Activated naive CD4-positive, alpha-beta T cell treated with anti-CD3 and anti-CD28 coated beads, Interleukin-2, amount 50 U/mL, for 24 hours (primary cell): ENCODE results near the gene SULT4A1.
"Not testable (repeated sequence)": the region's sequence is repeated elsewhere in the genome, so short reads cannot be mapped to it uniquely, and the experiment has no call there.

Source experiments
- H3K27ac Mint-ChIP-seq: one replicate; pipeline ENCODE4 v1.8.0; 2021; ENCODE audit warnings: mild to moderate bottlenecking, mixed read lengths
- H3K27me3 Mint-ChIP-seq: one replicate; pipeline ENCODE4 v1.8.0; 2021; ENCODE audit warnings: mixed read lengths
- H3K36me3 Mint-ChIP-seq: one replicate; pipeline ENCODE4 v1.8.0; 2021; ENCODE audit warnings: mixed read lengths
- H3K4me1 Mint-ChIP-seq: one replicate; pipeline ENCODE4 v1.8.0; 2021; ENCODE audit warnings: mixed read lengths
- H3K4me3 Mint-ChIP-seq: one replicate; pipeline ENCODE4 v1.8.0; 2021; ENCODE audit warnings: mild to moderate bottlenecking, mixed read lengths
- H3K9me3 Mint-ChIP-seq: one replicate; pipeline ENCODE4 v1.8.0; 2021; ENCODE audit warnings: mixed read lengths

The SULT4A1 gene

DNA sequence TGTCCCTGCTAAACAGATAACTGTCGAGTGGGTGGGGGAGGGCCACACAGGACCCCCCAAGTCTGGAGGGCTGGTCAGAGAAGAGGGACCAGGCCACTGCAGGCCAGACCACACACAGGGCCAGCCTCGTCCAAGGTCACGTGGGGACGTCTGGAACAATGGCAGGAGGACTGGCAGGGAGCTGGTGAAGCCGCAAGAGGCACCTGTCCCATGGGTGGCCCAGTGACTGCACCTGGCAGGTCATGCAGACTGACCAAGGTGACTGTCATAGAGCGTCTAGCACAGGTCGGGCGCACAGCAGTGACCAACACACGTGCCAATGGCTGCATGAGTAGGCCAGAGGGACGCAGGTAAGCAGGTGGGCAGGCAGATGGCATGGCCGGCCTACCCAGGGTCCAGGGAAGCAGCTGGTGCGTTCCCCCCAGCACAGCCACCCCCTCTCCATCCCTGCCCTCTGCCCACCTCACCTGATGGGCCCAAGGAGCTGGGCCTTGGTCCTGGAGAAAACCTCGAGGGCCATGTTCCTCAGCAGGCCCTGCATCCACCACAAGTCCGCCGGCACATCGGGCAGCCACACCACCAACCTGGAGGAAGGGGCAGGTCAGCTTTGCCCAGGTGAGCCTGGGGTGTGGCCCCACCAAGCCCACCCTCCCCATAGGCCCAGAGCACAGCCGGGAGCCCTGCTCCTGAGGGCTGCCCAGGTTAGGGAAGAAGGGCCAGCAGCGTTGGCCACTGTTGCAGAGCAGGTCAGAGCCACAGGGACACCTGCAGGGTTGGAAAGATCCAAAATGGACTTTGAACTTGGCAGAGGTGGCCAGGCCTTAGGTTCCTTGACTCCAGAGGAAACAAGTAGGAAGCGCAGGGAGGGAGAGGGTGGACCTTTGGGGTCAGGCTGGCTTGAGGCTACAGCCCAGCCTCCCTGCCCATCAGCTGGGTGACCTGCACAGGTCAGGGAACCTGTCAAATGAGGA is 19.1 kb upstream of the SULT4A1 start:
- Mint-ChIP-seq H3K27me3 (peaks cover 8% of the 10 kb centered on the region), H3K27ac (no peak overlapping the region), H3K4me1 (no peaks in the 10 kb centered on the region), H3K4me3 (no peak overlapping the region), H3K36me3 (no peaks in the 10 kb centered on the region), H3K9me3 (no peaks in the 10 kb centered on the region)

- H3K27me3 Mint-ChIP-seq, result peaks cover 6% of the 10 kb centered on the region
- no peak overlapping the region for H3K4me3 Mint-ChIP-seq
- no peaks in the 10 kb centered on the region for H3K4me1 Mint-ChIP-seq
- H3K36me3 Mint-ChIP-seq, result no peaks in the 10 kb centered on the region
- H3K27ac Mint-ChIP-seq, result peak overlapping the region; percentile 12
- no peaks in the 10 kb centered on the region for H3K9me3 Mint-ChIP-seq
Observed at GRCh38 chr22:43880541-43880991, 18.3 kb upstream of the SULT4A1 start.

GRCh38 chr22:43879901-43880540 is 17.7 kb upstream of the SULT4A1 start:
- peaks cover 8% of the 10 kb centered on the region for H3K27me3 Mint-ChIP-seq
- no peak overlapping the region for H3K4me3 Mint-ChIP-seq
- H3K36me3 Mint-ChIP-seq, result no peaks in the 10 kb centered on the region
- no peak overlapping the region for H3K27ac Mint-ChIP-seq
- no peaks in the 10 kb centered on the region for H3K4me1 Mint-ChIP-seq
- no peaks in the 10 kb centered on the region for H3K9me3 Mint-ChIP-seq

GRCh38 chr22:43878831-43879550 is 16.7 kb upstream of the SULT4A1 start:
- Mint-ChIP-seq H3K4me3 (no peak overlapping the region), H3K27ac (no peak overlapping the region), H3K9me3 (no peaks in the 10 kb centered on the region), H3K36me3 (no peaks in the 10 kb centered on the region), H3K4me1 (no peaks in the 10 kb centered on the region), H3K27me3 (peaks cover 12% of the 10 kb centered on the region)

DNA sequence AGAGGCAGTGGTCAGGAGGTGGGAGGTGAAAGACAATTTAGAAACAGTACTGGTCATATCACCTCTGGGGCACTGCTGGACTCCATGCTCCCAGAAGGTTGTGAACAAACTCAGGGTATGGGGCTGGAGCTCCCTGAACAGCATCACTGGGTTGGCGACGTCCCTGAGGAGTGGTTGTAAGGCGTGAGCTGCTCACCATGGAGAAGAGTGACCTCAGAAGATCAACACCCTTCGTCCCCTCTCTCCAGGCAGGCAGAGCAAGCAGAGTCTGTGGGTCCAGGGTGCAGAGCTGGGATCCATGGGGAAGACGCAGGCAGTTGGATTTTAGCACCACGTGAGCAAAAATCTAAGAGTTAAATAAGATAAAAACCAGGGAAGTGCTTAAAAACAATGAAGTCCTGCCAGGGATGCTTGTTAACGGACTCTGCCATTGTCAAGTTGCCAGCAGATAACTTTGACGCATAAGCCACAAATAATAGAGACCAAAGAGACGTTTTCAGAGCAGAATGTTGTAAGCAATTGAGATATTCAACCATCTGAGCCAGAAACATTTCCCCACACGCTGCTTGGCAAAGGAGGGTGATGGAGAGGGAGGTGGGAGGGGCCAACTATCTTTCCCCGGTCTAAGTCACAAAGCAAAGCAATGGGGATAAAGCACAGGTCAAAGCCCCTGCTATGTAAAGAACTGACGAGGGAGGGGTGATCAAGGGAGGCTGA is 15.9 kb upstream of the SULT4A1 start:
- Mint-ChIP-seq H3K4me3 (no peak overlapping the region), H3K27ac (no peak overlapping the region), H3K9me3 (no peaks in the 10 kb centered on the region), H3K4me1 (no peaks in the 10 kb centered on the region), H3K27me3 (peaks cover 15% of the 10 kb centered on the region), H3K36me3 (no peaks in the 10 kb centered on the region)

DNA sequence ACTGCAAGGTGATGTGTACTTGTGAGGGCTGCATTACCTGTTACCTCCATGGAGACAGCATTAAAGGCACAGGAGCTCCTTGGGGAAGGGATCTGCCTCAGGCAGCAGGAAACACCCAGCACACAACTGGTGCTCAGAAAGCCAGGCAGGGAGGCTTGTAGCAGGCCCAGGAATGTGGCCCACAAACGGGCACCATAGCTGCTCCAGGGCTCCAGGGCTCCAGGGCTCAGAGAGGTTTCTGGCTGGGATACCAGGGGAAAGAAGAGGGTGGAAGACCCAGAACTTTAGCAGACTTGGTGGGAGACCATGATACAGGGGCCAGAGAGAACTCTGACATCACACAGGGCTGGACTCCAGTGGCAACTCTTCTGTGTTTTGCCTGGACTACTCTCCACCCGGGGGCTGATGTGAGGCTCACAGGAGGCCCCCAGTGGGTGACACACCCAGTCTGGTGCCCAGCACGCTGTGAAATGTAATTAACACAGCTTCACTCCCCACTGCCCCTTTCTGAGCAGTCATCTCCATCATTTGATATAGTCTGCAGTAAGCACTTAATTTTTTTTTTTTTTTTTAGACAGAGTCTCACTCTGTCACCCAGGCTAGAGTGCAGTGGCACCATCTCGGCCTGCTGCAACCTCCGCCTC is 14.7 kb upstream of the SULT4A1 start:
- no peak overlapping the region for H3K27ac Mint-ChIP-seq
- peaks cover 1% of the 10 kb centered on the region for H3K9me3 Mint-ChIP-seq
- no peaks in the 10 kb centered on the region for H3K4me1 Mint-ChIP-seq
- no peaks in the 10 kb centered on the region for H3K36me3 Mint-ChIP-seq
- H3K4me3 Mint-ChIP-seq, result no peak overlapping the region
- peaks cover 17% of the 10 kb centered on the region for H3K27me3 Mint-ChIP-seq

DNA sequence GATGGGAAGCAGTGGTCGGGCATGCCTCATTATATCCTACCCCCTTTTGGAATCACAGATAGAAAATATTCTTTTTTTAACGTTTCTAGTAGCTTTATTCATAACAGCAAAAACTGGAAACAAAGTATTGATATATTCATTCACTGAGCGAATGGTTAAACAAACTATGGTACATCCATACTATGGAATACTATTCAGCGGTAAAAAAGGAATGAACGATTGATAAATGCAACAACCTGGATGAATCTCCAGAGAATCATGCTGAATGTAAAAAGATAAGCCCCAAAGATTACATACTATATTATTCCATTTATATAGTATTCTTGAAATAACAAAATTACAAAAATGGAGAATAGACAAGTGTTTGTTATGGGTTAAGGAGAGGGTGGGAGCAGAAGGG is 7.5 kb upstream of the SULT4A1 start:
- Mint-ChIP-seq H3K36me3 (no peaks in the 10 kb centered on the region), H3K9me3 (peaks cover 10% of the 10 kb centered on the region), H3K27me3 (peaks cover 18% of the 10 kb centered on the region), H3K4me1 (no peaks in the 10 kb centered on the region), H3K27ac (no peak overlapping the region), H3K4me3 (no peak overlapping the region)

GRCh38 chr22:43869001-43869400 is 6.7 kb upstream of the SULT4A1 start:
- not testable (repeated sequence) for H3K4me3 Mint-ChIP-seq, H3K4me1 Mint-ChIP-seq, H3K27ac Mint-ChIP-seq, H3K9me3 Mint-ChIP-seq, H3K36me3 Mint-ChIP-seq
- peaks cover 21% of the 10 kb centered on the region for H3K27me3 Mint-ChIP-seq

DNA sequence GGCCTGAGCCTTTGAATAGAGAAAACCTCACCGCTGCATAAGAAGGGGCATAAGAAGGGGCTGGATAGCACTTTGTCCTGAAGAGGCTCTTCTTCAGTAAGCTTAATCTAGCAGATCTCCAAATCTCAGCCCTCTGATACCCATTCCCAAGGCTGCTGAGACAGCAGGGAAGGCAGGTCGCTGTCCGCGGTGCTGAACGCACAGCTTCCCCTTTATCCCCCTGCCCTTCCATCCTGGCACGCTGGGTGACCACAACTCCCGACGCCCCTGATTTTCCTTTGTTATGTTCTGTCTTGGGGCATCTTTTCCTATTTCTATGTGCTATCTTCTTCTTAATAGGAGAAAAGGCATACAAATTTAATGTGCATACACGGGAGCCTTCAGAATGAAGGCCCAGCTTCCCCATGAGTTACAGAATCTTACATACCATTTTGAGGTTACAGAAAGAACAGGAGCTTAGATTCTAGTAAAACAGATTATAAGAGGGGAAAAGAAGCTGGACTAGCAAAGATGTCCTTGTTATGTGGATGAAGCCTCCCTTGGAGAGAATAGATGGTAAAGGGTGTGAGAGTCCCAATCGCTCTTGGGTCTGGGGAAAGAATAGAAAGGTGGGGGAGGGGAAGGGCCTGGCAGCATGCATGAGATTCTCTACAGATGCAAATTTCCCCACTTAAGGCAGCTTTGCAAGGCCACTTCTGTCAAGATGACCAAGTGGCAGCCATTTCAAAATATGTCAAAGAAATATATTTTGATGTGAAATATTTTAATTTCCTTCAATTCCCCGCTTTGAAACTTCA is 5.7 kb upstream of the SULT4A1 start:
- Mint-ChIP-seq H3K36me3 (no peaks in the 10 kb centered on the region), H3K4me1 (no peaks in the 10 kb centered on the region), H3K27ac (no peak overlapping the region), H3K9me3 (peaks cover 10% of the 10 kb centered on the region), H3K27me3 (peaks cover 25% of the 10 kb centered on the region), H3K4me3 (no peak overlapping the region)

- Mint-ChIP-seq H3K4me1 (peaks cover 3% of the 10 kb centered on the region), H3K4me3 (peak overlapping the region; percentile 78), H3K36me3 (no peaks in the 10 kb centered on the region), H3K9me3 (no peaks in the 10 kb centered on the region), H3K27me3 (peaks cover 48% of the 10 kb centered on the region), H3K27ac (no peak overlapping the region)
Observed at GRCh38 chr22:43862882-43863202, 529 bp upstream of the SULT4A1 start.

- Mint-ChIP-seq H3K36me3 (peaks cover 3% of the 10 kb centered on the region), H3K27ac (no peak overlapping the region), H3K27me3 (peaks cover 56% of the 10 kb centered on the region), H3K9me3 (peaks cover 10% of the 10 kb centered on the region), H3K4me1 (peaks cover 3% of the 10 kb centered on the region), H3K4me3 (peak overlapping the region; percentile 47)
Observed at GRCh38 chr22:43861529-43861928, 784 bp downstream of the SULT4A1 start.

DNA sequence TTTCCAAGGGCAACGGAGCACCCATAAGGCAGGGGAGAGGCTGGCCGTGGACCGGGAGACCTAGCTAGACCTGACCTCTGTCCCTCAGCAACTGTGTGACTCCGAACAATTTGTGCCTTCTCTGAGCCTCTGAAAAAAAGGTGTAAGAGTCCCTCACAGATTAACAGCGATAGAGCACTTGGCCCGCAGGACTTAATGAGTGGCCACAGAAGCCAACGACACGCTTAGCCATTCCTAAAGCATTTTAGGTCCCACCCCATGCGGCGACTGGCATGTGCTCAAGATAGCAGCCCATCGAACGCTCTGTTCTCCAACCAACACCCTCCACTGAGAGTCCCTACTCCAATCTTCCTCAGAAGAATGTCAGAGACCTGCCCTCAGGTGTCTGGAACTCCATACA is 1.5 kb downstream of the SULT4A1 start:
- H3K27me3 Mint-ChIP-seq, result peaks cover 53% of the 10 kb centered on the region
- H3K4me1 Mint-ChIP-seq, result peaks cover 3% of the 10 kb centered on the region
- H3K9me3 Mint-ChIP-seq, result peaks cover 10% of the 10 kb centered on the region
- H3K4me3 Mint-ChIP-seq, result no peak overlapping the region
- peaks cover 3% of the 10 kb centered on the region for H3K36me3 Mint-ChIP-seq
- no peak overlapping the region for H3K27ac Mint-ChIP-seq

GRCh38 chr22:43860126-43860525 is 2.2 kb downstream of the SULT4A1 start:
- H3K4me3 Mint-ChIP-seq, result no peak overlapping the region
- peaks cover 10% of the 10 kb centered on the region for H3K9me3 Mint-ChIP-seq
- H3K27ac Mint-ChIP-seq, result no peak overlapping the region
- peaks cover 3% of the 10 kb centered on the region for H3K36me3 Mint-ChIP-seq
- peaks cover 51% of the 10 kb centered on the region for H3K27me3 Mint-ChIP-seq
- peaks cover 3% of the 10 kb centered on the region for H3K4me1 Mint-ChIP-seq

GRCh38 chr22:43859621-43860020 is 2.7 kb downstream of the SULT4A1 start:
- peaks cover 3% of the 10 kb centered on the region for H3K36me3 Mint-ChIP-seq

More at GRCh38 chr22:43859621-43860020, 2.7 kb downstream of the SULT4A1 start:
- Mint-ChIP-seq H3K4me3 (no peak overlapping the region), H3K4me1 (peaks cover 3% of the 10 kb centered on the region), H3K9me3 (peaks cover 10% of the 10 kb centered on the region), H3K27ac (no peak overlapping the region), H3K27me3 (peaks cover 48% of the 10 kb centered on the region)
